K562 (cell line): ENCODE data around the gene DACT1. TPM values are rescaled to one million over a fixed set of nuclear protein-coding genes. Genes with fewer than 3 reads are reported as not detected.

Experiments used
- ARNT ChIP-seq, 2 experiments: fragments of 450-650 bp; IDR thresholded peaks; 2 replicates each; pipeline ENCODE4 v1.6.1; 2016; ENCODE audit warnings: mild to moderate bottlenecking in 1 of 2
- ATF7 ChIP-seq: fragments of 450-650 bp; IDR thresholded peaks from 2 replicates; pipeline ENCODE4 v1.7.1; 2014; ENCODE audit warnings: mild to moderate bottlenecking, moderate library complexity
- BACH1 ChIP-seq: fragments of 200-800 bp; sonication (Bioruptor generic); IDR thresholded peaks from 2 replicates; pipeline ENCODE4 v1.6.1; 2016; ENCODE audit warnings: missing genetic modification characterization, missing compliant biosample characterization
- CBFB ChIP-seq: sonication (generic); formaldehyde crosslinking; IDR thresholded peaks from 2 replicates; pipeline ENCODE4 v1.4.0; 2020; ENCODE audit warnings: mild to moderate bottlenecking, missing genetic modification reagents
- CCAR2 ChIP-seq: fragments of 200-400 bp; formaldehyde crosslinking; IDR thresholded peaks from 2 replicates; pipeline ENCODE4 v1.6.1; 2017; ENCODE audit warnings: mild to moderate bottlenecking, low read depth, low read length
- CXXC5 ChIP-seq: fragments of 250-450 bp; sonication (Bioruptor Pico); IDR thresholded peaks from 2 replicates; pipeline ENCODE4 v1.8.0; 2022; ENCODE audit warnings: inconsistent platforms, mild to moderate bottlenecking, moderate library complexity
- GABPA ChIP-seq: fragments of 200-800 bp; sonication (Bioruptor generic); conservative IDR thresholded peaks from 2 replicates; pipeline ENCODE4 v1.6.1; 2016; ENCODE audit warnings: low read depth, missing genetic modification characterization, missing compliant biosample characterization
- GTF2F1 ChIP-seq: IDR thresholded peaks from 2 replicates; pipeline ENCODE4 v1.6.1; 2011; ENCODE audit warnings: low read depth, low read length, improper control_type of control experiment
- LCOR ChIP-seq: sonication (generic); formaldehyde crosslinking; IDR thresholded peaks from 2 replicates; pipeline ENCODE4 v1.8.0; 2022; ENCODE audit warnings: mild to moderate bottlenecking, missing genetic modification reagents
- MTA3 ChIP-seq: fragments of 450-650 bp; formaldehyde crosslinking; IDR thresholded peaks from 2 replicates; pipeline ENCODE4 v1.6.1; 2017; ENCODE audit warnings: mild to moderate bottlenecking, borderline replicate concordance
- MYBL2 ChIP-seq, 2 experiments: fragments of 450-650 bp in 1 of 2; sonication (generic) in 1 of 2; formaldehyde crosslinking in 1 of 2; IDR thresholded peaks; 2 replicates each; pipeline versions ENCODE4 v1.6.1 to v1.8.1; 2017 to 2022; ENCODE audit warnings: borderline replicate concordance in 1 of 2, inconsistent platforms in 1 of 2, low read depth in 1 of 2, mild to moderate bottlenecking in 1 of 2, missing genetic modification reagents in 1 of 2, moderate library complexity in 1 of 2
- NFIX ChIP-seq: fragments of 250-450 bp; sonication (Bioruptor Pico); IDR thresholded peaks from 2 replicates; pipeline ENCODE4 v1.4.0; 2020; ENCODE audit warnings: low read depth, mild to moderate bottlenecking, moderate library complexity
- PHF8 ChIP-seq: fragments of 200-600 bp; sonication (generic); IDR thresholded peaks from 2 replicates; pipeline ENCODE4 v1.6.1; 2012; ENCODE audit warnings: mixed run types, mild to moderate bottlenecking, inconsistent platforms, low read length, moderate library complexity, borderline replicate concordance
- POLR2G ChIP-seq: fragments of 200-400 bp; formaldehyde crosslinking; IDR thresholded peaks from 2 replicates; pipeline ENCODE4 v1.6.1; 2017; ENCODE audit warnings: low read depth, mild to moderate bottlenecking, antibody characterized with exemption, low read length, moderate library complexity
- RAD51 ChIP-seq: fragments of 450-650 bp; IDR thresholded peaks from 2 replicates; pipeline ENCODE4 v1.7.1; 2016; ENCODE audit warnings: low read depth, mild to moderate bottlenecking, borderline replicate concordance
- RBFOX2 ChIP-seq: fragments of 200-400 bp; formaldehyde crosslinking; IDR thresholded peaks from 2 replicates; pipeline ENCODE4 v1.6.1; 2017; ENCODE audit warnings: low read depth, mild to moderate bottlenecking, low read length, moderate library complexity
- RCOR1 ChIP-seq, 2 experiments: IDR thresholded peaks; 2 replicates each; pipeline ENCODE4 v1.6.1; 2012; ENCODE audit warnings: low read depth in 2 of 2, low read length in 2 of 2, borderline replicate concordance in 1 of 2, improper control_type of control experiment in 1 of 2
- RFX5 ChIP-seq: IDR thresholded peaks from 2 replicates; pipeline ENCODE4 v1.6.1; 2011; ENCODE audit warnings: low read depth, mild to moderate bottlenecking, improper control_type of control experiment, low read length
- STAT6 ChIP-seq: sonication (generic); formaldehyde crosslinking; IDR thresholded peaks from 2 replicates; pipeline ENCODE4 v1.8.1; 2023; ENCODE audit warnings: mild to moderate bottlenecking, missing genetic modification reagents
- ZFX ChIP-seq: sonication (generic); formaldehyde crosslinking; IDR thresholded peaks from 2 replicates; pipeline ENCODE4 v1.8.0; 2022; ENCODE audit warnings: mild to moderate bottlenecking, missing genetic modification reagents, moderate library complexity
- ZNF551 ChIP-seq: fragments of 250-450 bp; sonication (Bioruptor Pico); IDR thresholded peaks from 2 replicates; pipeline ENCODE4 v1.5.0; 2021; ENCODE audit warnings: mild to moderate bottlenecking, moderate library complexity
- polyA plus RNA-seq, 8 experiments: library from polyadenylated mRNA; depleted of rRNA in 4 of 8; stranded (reverse) in 5 of 8; unstranded in 3 of 8; fragments of >200 nt; fragmentation: Nextera tagmentation in 2 of 8; fragmentation: Illumina TruSeq in 1 of 8; extraction: Ambion mirVana in 2 of 8; extraction: Trizol in 1 of 8; gene quantifications; 2 replicates each; pipeline versions ENCODE4 v1.2.1 to v1.2.3, GENCODE V29; 2011 to 2014; ENCODE audit warnings: inconsistent platforms in 1 of 8, missing spikeins in 1 of 8
- total RNA-seq, 7 experiments: library from RNA; depleted of rRNA in 6 of 7; stranded (reverse); fragments of >200 nt in 6 of 7; fragmentation: Illumina TruSeq in 2 of 7; extraction: Trizol in 2 of 7; gene quantifications; 2 replicates each; pipeline versions ENCODE4 v1.2.1 to v1.2.3, GENCODE V29; 2011 to 2021; ENCODE audit warnings: low replicate concordance in 1 of 7
- TF ChIP-seq, protein P1 (sequence below): fragments of 450-650 bp; IDR thresholded peaks from 2 replicates; pipeline ENCODE4 v1.6.1; 2016
- TF ChIP-seq, protein P2 (sequence below): fragments of 450-650 bp; IDR thresholded peaks from 2 replicates; pipeline ENCODE4 v1.6.1; 2016; ENCODE audit warnings: borderline replicate concordance

DACT1 gene
- total and polyA plus RNA-seq, 9 of the 15 experiments (the other 6 are each of a cell fraction or from before 2014, with no cell fraction given) = 0.07 to 0.30 (median 0.13) TPM

DNA sequence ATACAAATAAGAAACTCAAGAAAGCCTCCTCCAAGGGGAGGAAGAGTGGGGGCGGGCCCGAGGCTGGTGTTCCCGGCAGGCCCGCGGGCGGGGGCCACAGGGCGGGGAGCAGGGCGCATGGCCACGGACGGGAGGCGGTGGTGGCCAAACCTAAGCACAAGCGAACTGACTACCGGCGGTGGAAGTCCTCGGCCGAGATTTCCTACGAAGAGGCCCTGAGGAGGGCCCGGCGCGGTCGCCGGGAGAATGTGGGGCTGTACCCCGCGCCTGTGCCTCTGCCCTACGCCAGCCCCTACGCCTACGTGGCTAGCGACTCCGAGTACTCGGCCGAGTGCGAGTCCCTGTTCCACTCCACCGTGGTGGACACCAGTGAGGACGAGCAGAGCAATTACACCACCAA is 8.7 kb downstream of the DACT1 start (continued):
- TF ChIP-seq BACH1 (tag) (no peak), ZFX (CRISPR knock-in tag) (peak; percentile 63), PHF8 (peak; percentile 23; the same call in 1 of the 2 replicates), GTF2F1 (no peak), CBFB (no peak), STAT6 (no peak), CXXC5 (CRISPR knock-in tag) (peak; percentile 34; the same call in 1 of the 2 replicates), NFIX (CRISPR knock-in tag) (no peak), CCAR2 (no peak), MYBL2 (IDR thresholded peaks at IDR 0.05; ENCODE audit: low read depth) (no peak), MYBL2 (CRISPR knock-in tag; IDR thresholded peaks at IDR 0.05; ENCODE audit: borderline replicate concordance) (no peak), ARNT (IDR thresholded peaks at IDR 0.05) (no peak), MTA3 (peak; percentile 90; the same call in 1 of the 2 replicates), RAD51 (no peak), POLR2G (peak; percentile 75), LCOR (CRISPR knock-in tag) (no peak), RFX5 (no peak), RCOR1 (IDR thresholded peaks at IDR 0.05; ENCODE audit: borderline replicate concordance in 1 of 2, low read depth in 2 of 2, low read length in 2 of 2) (peak in 1 of 2 experiments; percentile 75; a peak in 2 of 4 replicates), ATF7 (peak; percentile 29; the same call in 1 of the 2 replicates), ZNF551 (CRISPR knock-in tag) (no peak), GABPA (tag) (no peak), RBFOX2 (peak; percentile 64)
- TF ChIP-seq, protein P1, sequence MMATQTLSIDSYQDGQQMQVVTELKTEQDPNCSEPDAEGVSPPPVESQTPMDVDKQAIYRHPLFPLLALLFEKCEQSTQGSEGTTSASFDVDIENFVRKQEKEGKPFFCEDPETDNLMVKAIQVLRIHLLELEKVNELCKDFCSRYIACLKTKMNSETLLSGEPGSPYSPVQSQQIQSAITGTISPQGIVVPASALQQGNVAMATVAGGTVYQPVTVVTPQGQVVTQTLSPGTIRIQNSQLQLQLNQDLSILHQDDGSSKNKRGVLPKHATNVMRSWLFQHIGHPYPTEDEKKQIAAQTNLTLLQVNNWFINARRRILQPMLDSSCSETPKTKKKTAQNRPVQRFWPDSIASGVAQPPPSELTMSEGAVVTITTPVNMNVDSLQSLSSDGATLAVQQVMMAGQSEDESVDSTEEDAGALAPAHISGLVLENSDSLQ = no peak
- TF ChIP-seq, protein P2, sequence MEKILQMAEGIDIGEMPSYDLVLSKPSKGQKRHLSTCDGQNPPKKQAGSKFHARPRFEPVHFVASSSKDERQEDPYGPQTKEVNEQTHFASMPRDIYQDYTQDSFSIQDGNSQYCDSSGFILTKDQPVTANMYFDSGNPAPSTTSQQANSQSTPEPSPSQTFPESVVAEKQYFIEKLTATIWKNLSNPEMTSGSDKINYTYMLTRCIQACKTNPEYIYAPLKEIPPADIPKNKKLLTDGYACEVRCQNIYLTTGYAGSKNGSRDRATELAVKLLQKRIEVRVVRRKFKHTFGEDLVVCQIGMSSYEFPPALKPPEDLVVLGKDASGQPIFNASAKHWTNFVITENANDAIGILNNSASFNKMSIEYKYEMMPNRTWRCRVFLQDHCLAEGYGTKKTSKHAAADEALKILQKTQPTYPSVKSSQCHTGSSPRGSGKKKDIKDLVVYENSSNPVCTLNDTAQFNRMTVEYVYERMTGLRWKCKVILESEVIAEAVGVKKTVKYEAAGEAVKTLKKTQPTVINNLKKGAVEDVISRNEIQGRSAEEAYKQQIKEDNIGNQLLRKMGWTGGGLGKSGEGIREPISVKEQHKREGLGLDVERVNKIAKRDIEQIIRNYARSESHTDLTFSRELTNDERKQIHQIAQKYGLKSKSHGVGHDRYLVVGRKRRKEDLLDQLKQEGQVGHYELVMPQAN = no peak
